DMS53 treated with DMSO at 0.1 percent for 48 hours (cell line): Measurements from ENCODE around the gene MOB3A.

Experiments
- DNase-seq: peaks from one replicate; lab custom pipeline; 2025; ENCODE audit not compliant: unreplicated experiment; lab: John Stamatoyannopoulos, UW

The MOB3A gene

DNA sequence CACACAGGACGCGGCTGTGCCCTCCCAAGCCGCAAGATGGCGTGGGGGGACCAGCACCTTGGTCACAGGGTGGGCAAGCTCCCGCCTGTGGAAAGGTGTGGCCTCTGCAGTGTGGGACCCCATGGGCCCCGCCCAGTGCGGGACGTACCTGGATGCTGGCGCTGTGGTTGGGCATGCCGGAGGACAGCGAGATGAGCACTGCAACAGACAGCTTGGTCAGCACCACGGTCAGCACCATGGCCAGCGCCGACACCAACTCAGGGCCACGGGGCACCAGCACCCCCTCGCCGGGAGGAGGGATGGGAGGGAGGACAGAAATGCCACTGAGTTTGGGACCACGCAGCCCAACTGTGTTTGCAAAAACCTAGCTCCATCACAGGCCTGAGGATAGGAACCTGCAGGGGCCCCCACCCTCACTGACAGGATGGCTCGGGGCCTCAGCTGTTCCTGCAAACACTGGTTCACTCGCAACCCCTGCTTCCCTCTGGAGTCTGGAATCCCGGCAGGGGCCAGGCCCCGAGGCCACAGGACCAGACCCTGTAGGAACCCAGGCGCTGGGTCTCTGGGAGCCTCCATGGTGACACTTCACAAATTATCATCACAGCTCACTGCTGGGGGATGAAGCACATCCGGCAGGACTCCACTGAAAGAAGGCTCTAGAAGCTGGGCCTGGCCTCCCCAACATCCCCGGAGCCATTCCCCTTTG is 27.7 kb upstream of the MOB3A start:
- no peak for DNase-seq

DNA sequence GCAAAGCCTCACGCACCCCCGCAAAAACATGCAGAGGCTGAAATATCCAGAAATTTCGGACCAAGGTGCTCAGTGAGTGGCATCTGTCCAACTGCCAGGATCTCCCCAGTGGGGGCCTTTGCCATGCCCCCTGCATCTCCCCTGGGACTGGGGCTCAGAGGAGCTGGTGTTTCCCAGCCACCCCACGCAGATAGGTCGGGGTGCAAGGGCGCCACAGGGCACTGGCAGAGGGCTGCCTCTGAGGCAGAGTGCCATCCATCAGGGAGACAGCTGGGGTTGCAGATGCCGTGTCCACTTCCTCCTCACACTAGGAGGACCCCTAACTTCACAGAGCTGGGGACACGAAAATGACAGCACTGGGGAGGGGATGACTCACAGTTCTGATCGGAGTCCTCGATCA is 26.9 kb upstream of the MOB3A start:
- no peak for DNase-seq

DNA sequence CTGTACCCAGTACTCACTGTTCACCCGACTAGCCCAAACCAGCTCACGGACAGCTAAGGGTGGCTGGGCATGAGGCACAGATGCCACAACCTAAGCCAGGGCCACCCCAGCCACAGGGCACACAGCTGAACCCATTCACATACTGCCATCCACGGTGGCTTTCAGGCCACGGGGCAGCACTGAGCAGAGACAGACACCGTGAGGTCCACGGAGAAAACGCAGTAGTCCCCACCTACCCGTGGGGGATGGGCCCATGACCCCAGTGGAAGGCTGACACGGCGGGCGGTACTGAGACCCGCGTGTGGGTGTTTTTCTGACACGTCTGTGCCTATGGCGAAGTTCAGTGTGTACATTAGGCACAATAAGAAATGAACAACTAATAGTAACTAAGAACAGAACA is 26.1 kb upstream of the MOB3A start:
- no peak for DNase-seq

DNA sequence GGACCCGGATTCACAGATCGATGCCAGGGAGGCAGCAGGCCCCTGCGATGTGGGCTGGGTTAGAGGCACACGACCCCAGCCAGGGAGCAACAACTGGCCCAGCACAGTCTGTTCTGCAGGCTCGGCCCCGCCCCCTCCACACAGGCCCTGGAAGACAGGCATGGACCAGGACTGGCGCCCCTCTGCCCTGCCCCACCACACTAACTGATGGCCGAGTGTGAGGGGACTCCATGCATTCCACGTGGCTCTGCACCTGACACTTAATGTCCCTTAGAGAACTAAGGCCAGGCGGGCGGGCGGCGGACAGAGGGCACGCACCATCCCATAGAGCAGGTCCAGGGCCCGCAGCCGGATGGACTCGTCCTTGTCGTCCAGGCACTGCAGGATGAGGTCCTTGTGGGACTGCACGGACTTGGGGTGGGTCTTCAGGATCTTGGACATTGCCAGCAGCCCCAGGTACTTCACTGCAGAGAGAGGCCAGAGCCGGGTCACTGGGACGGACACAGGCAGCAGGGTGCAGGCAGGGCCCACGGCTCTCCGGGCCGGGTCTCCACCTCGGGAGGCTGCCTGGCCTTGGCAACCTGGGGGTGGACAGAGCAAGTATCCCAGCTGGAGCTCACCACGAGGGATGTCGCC is 25.4 kb upstream of the MOB3A start:
- no peak for DNase-seq

DNA sequence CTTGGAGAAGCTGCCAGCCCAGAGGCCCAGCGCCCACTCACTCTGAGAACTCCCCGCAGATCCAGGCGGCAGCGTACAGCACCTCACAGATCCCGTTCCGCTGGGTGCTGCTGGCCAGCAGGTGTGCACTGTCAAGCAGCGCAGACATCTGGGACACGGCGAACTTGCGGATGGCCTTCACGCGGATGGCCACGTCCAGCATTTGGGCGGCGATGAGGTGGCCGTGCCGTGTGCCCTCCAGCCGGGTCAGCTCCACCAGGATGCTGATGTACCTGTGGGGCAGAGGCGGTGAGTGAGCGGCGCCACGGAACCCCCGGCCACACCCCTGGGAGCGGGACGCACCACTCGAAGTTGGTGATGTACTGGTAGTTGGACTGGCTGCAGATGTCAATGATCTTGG is 24.7 kb upstream of the MOB3A start:
- DNase-seq = no peak

DNA sequence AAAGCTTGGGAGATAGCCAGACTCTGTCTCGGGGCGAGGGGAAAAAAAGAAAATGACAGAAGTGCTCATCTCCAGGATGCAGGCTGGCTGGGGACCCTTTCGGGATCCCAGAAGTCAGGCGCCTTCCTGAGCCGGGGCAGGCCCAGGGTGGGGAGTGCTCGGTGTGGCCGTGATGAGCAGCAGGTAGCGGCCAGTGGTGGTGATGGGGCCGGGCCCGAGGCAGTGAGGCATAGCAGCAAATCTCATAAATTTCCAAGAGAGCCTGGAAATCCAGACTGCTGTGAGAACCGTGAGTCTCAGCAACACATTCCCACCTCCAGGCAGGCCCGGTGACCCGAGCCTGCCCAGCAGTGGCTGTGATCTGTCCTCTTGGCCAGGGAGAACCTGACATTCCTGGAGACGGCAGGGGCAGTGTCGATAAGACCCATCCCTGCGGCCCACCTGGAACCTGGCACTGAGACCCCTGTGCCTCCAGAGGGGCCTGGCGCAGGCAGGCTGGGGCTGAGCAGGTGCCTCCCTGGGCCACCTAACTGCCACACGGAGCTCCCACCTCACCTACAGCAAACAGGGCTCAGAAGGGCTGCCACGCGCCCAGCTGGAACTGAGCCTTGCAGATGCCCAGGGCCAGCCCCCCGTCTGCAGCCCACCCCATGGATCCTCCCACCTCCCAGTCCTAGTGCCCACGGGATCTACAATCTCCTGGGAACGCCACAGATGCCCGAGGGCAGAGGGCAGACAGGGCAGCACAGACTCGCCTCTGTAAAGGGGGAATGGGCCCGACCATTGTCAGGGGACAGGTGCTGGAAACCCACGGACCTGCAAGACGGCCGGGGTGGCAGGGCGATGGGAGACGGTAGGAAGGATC is 24.0 kb upstream of the MOB3A start:
- DNase-seq = no peak

DNA sequence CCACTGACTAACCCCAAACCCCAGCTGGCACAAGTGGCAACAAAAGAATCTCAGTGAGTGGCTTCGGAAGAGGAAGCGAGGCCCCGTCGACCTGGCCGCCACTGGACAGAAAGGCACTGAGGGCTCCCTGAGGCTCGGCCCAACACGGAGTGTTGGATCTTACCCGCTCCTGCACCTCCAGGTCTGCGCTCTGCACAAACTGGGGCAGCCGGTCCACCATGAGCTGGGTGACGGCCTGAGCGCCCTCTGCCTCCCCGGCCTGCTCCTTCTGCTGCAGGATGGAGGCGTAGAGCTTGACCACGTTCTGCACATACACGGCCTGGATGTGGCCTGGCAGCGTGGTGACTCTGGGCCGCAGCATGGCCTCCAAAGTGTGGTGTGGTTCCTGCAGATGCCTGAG is 22.3 kb upstream of the MOB3A start:
- no peak for DNase-seq

DNA sequence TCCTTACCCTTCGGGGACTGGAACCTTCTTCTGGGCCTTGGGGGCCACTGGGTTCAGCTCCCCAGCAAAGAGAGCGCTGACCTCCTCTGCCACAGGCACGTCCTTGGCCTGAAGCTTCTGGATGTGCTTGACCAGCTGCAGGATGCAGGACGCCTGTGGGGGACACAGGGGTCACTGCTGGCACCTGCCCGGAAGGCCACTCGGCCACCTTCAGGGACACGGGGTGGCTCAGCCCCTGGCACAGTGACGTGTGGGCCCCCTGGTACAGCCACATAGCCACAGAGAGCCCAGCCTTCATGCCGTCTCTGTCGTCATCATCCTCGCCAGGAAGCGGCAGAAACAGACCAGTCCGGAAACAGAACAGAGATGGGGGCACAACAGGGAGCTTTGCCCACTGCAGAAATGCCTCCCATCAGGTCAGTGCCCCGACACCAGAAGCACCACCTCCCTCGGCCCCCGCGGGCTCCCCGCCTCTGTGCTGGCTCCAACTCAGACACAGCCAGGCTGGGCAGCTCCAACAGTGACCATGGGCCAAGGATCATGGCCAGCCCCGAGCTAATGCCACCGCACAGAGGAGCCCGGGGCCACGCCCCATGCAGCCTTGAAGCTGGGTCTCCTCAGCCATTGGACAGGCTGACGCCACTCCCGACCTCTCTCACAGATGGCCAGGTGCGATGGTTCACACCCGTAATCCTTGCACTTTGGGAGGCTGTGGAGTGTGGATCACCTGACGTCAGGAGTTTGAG is 21.3 kb upstream of the MOB3A start:
- no peak for DNase-seq

DNA sequence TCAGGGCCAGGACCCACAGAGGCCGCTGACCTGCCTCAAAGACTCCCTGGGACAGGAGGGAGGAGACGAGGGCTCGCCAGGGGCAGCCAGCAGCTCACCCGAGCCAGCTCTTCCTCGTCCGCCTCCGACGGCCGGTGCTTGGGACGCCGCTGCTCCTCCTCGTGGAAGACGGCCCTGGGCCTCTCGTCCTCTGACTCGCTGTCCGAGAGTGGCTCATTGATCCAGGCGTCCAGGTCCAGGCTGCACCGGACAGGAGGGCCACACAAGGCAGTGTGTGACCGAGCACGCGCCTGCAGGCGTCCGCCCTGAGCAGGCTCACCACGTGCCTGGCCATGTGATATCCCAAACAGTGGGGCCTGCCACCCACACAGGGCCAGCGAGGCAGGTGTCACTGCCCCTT is 20.4 kb upstream of the MOB3A start:
- no peak for DNase-seq

DNA sequence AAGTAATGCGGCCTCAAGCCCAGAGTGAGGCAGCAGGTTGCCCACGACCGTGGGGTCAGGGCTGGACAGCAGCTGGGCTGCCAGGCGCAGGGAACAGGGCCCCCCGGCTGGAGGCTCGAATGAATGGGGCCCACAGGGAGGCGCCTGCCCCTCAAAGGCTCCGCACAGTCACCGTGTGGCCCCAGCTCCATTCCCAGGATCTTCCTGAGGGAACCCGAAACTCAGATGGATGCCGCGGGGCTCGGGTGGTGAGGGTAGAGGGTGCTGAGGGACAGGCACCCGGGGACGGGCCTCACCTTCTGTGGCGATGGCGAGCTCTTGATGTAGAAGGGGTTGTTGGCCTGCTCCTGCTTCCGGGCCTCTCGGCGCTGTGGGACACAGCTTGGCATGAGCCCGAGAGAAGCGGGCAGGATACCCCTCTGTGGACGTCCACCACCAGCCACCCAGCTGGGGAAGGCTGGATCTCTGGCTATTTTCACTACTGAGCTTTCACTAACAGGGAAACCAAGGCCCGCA is 19.8 kb upstream of the MOB3A start:
- DNase-seq = no peak

DNA sequence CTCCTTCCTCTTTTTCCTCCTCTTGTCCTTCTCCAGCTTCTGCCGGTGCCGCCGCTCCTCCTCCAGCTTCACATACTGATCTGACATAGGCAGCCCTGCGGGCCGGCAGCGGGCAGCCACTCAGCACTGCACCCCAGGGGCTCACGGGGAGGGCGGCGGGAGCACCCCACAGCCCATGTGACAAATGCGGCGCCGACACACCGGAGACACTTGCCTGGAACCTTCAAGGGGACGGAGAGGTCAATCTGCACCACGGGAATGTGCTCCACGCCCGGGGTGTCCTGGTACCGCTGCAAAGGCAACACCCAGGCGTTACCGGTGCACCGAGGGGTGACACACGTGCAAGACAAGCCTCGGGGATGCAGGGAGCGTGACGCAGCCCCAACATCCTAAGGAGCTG is 19.2 kb upstream of the MOB3A start:
- DNase-seq = no peak

DNA sequence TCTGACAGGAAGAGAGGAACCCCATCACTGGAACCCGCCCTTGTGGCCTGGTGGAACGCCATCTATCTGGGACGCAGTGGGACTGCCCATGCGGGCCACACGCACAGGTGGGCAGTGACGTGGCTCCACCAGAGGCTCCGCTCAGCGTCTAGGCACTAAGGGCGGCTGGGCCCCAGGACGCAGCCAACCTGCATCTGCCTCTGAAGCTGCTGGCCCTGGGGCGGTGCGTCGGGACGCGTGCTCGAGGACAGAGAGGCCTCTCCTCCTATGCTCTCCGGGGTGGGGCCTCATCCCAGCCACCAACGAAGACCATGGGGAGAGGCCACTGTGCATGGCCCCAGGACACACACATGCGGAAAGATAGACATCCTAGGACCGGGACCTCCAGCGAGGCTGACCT is 18.7 kb upstream of the MOB3A start:
- DNase-seq = no peak

DNA sequence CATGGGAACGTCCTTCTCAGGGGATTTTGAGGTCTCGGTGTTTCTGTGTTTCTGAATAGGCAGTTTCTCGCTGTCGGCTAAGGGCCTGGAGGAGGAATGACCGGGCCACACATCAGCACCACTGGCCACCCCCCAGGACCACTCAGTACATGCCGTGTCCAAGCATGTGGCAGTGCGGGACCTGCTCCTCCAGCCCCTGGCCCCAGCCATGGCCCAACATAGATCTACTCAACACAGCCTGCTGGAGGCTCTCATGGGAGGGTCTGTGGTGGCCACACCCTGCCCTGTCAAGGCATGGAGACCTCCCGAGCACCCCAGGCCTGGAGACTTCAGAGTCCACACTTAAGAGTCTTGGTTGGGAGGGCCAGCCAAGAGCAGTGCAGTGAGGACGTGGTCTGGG is 18.1 kb upstream of the MOB3A start:
- no peak for DNase-seq

DNA sequence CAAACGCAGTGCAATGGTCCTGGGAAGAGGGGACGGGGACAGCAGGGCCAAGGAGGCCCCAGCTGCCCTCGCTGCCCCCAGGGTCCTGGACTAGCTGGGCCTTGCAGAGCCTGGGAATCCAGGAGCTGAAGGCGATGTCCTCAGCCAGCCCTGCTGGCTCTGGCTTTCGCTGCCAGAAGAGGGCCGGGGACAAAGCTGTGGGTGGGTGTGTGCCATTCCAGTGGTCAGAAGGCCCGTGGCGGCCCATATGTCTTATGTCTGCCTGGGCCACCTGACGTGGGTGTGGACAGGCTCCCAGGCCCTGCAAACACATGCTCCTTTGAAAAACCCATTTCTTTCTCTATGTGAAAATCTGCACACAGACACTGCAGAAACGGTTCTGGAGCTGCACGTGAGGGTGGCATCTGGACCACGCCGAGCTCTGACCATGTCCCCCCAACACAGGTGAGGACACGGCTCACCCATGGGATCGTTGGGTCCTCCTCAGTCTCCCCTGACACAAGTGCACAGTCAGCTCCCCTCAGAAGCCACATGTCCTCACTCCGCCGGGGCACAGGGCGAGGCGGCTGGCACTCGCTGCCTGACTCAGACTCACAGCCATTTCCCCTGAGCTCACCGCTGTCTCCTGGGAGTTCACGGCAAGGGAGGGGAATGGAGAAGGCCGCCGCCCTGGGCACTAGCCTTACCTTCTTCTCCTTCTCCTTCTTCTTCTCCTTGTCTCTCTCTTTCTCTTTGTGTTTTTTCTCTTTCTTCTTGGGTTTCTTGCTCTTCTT is 17.5 kb upstream of the MOB3A start:
- DNase-seq = no peak

DNA sequence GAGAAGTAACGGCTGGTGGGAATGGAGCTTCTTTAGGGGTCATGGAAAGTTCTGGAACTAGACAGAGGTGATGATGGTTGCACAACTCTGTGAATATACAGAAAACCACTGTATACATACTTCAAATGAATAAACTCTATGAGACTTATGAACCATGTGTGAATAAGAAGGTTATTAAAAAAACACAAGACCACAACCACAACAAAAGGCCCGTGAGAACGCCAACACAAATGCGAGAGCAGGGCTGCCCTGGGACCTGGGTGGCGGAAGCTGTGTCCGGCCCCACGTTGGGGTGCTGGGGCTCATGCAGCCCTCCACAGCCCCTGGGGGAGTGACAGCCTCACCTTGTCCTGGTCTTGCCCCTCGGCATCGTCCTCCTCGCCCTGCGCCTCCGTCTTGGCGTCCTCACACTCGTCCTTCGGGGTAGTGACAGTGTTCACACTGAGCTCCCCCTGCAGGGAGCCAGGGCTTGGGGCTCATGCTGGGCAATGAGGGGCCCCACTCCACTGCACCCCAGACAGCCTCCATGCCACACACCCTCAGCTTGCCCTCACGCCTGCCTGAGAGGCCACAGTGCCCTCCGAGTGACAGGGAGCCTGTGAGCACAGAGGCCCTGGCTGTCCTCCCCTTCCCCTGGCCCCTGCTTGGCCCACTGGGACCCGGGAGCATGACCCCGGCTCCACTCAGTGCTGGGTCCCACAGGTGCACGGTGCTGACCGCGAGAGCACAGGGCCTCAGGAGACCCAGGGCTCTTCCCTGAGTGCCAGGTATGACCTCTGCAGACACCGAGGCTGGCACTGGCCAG is 16.6 kb upstream of the MOB3A start:
- DNase-seq = no peak

DNA sequence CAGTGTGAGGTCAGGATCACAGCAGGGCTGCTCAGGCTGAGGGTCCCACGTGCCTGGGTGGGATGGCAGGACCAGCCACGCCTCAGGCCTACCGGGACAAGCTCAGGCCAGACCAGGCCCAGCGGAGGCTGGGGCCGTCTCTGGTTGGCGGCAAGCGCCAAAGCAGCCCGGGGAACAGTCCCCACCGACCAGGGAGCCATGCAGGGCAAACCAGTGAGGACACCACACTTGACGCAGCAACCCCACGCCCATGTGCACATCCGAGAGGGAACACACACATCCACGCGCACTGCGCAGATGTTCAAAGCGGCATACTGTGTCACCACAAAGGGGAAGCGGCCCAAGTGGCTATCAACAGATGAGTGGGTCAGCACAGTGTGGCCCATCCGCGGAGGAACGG is 15.8 kb upstream of the MOB3A start:
- no peak for DNase-seq

DNA sequence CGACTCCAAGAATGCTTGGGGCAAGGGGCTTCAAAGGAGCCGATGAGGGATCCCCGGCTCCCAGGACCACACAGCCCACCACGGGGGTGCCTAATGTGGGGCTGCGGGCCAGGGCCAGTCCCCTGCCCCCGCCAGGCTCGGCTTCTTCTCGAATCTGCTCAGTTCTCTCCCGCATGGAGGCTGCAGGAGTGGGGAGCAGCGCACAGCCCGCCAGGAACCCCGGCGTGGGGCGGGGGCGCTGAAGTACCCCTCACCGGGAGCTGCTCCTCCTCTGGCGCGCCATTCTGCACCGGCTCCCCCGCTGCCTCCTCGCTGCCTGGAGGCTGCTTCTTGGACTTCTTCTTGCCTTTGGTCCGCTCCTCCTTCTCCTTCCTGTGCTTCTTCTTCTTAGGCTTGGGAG is 15.3 kb upstream of the MOB3A start:
- no peak for DNase-seq

DNA sequence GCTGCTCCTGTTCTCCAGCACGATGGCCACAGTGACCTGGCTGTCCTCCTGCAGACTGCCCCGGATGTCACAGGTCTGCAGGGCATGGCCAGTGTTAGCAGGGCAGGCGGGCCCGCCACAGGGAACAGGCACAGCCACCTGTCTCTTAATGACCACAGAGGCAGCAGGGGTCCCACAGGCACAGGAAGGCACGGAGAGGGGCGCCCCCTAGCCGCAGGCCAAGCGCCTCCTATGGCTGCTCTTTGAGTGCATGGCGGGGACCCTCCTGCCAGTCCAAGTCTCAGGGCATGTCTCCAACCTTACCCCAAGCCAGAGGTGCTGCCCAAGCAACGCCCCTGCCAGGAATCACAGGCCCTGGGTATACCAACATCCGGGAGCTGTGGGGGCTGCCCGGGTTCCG is 14.7 kb upstream of the MOB3A start:
- DNase-seq = no peak

DNA sequence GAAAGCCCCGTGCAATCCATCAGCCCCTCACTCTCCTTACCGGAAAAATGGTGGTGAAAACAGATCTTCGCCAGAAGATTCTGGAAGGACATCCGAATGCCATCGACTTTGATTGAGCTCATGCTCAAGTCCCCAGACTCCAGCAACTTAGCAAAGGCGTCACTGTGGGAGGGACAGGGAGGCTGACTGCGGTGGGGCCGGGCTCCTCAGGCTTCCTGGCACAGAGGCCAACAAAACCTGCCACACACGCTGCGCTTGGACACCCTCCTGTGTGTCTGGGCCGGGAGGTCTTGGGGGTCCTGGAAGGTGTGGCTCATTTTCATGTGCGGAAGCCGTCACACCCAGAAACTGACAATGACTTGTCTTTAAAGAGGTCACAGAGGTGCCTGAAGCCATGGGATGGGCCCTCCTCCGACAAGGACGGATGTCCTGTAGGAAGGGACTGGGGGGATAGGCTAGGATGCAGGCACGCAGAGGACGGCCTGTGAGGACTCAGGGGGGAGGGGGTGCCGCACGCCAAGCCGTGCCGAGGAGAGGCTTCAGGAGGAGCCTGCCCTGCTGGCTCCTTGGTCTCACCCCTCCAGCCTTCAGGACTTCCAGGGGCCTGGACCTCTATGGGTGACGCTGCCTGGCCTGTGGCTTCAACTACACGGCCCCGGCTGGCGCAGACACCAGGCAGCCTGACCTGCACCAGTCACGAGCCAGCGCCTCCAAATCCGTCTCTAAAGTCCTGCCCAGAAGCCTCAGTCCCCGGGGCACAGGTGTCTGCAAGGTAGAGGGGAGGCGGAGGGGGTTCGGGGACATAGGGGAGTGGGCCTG is 13.1 kb upstream of the MOB3A start:
- no peak for DNase-seq
